T47D (cell line): ENCODE data around the gene TNKS2.
"Not testable (repeated sequence)": the region's sequence is repeated elsewhere in the genome, so short reads cannot be mapped to it uniquely, and the experiment has no call there.

Experiments used
- DNase-seq, 2 experiments: peaks; one replicate each; pipeline versions ENCODE4 v3.0.0 to v3.0.0-alpha.2; 2011 to 2012; ENCODE audit warnings: low read depth in 1 of 2, low spot score in 1 of 2
- JUND ChIP-seq: IDR thresholded peaks from 2 replicates; pipeline ENCODE4 v1.6.1; 2012; ENCODE audit warnings: low read depth
- in situ Hi-C: cut with HindIII; loops from 2 replicates; pipeline ENCODE4 v1.10.0; 2016; ENCODE audit warnings: low sequenced_read_pairs, low pct_unique_long_range_greater_than_20kb

Gene TNKS2

GRCh38 chr10:91800182-91800581, 2.0 kb downstream of the TNKS2 start:
- in situ Hi-C loops = no loop called here
- TF ChIP-seq JUND = no peak
- no peak for DNase-seq

GRCh38 chr10:91800756-91801155, 2.5 kb downstream of the TNKS2 start:
- no peak for TF ChIP-seq JUND
- no peak for DNase-seq
- in situ Hi-C loops = no loop called here

DNA sequence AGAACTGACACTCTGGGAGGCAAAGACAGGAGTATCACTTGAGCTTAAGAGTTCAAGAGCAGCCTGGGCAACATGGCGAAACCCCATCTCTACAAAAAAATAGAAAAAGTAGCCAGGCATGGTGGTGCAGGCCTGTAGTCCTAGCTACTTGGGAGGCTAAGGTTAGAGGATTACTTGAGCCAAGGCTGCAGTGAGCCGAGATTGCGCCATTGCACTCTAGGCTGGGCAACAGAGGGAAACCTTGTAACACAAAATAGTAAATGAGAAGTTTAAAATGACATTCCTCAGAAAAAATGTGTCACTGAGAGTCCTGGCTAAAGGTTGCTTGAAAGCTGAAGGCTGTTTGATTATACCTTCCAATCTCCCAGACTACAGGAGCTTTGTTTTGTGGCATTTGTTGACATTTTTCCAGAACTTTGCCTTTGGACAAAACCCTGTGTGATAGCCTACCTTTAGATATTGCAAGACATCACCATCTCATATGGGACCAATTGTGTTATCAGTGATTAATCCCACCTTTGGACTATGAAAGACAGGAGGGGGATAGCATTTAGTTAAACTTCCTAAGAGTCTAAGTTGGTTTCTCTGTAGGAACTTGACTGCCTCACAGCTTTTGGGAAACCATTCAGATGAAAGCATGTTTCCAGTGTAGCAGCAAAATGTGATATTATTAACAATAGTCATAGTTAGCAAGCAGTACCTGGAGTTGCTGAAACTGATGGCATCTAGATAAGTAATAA, 5.3 kb downstream of the TNKS2 start:
- no peak for TF ChIP-seq JUND
- in situ Hi-C loops = no loop called here
- DNase-seq = no peak

GRCh38 chr10:91804126-91804510, 5.9 kb downstream of the TNKS2 start:
- no peak for TF ChIP-seq JUND
- in situ Hi-C loops = no loop called here

DNA sequence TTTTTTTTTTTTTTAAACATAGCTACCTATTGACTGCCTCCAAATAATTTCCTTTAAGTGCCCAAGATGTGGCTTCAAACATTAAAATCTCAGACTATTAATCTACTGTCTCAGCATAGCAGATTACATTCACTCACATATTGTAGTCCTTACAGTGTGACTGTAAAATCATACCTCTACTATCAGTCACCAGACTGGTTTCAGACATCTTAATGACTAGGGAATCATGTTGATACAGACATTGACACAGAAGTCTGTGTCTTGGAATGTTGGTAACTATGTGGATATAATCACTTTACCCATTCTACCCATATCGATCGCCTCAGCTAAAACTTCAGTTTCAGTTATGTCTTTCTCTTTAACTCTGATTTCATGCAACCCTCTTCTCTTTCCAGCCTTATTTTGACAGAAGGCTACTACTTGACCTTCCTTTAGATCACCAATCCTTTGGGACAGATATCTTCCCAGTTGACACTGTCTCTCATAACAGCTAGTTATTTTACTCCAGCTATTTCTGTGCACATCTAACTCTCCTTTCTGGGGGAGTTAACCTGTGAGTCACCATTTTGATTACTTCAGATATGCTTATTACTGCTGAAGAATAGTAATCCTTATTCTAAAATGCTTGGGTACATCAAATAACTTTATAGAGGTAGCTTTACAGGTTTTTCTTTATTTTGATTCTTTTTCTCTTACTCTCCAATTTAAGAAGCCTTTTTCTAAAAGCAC, 7.0 kb downstream of the TNKS2 start:
- no peak for DNase-seq
- in situ Hi-C loops = no loop called here
- TF ChIP-seq JUND = no peak

More at GRCh38 chr10:91804126-91804510, 5.9 kb downstream of the TNKS2 start:
- peak in 1 of 2 experiments; percentile 36 for DNase-seq

- DNase-seq, in situ Hi-C loops: not testable (repeated sequence)
Measured at GRCh38 chr10:91807264-91807663, 9.0 kb downstream of the TNKS2 start.

DNA sequence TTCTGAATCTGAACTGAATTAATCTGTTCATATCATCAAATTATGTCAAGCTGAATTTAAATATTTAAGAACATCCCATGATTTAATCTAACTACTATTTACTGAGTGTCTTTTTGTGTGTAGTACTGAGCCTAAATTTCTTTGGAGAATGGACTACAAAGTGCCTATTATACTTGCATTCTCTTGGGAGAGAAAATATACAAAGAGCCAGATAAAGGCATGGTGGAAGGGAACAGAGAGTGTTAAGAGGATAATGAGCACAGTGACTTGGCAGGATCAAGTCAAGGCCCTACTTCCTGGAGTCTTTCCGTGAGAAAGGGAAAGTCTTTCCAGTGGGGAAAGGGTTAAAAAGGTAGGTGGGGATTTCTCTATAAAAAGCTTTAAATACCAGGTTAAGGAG, 15.0 kb downstream of the TNKS2 start:
- in situ Hi-C loops = no loop called here
- no peak for DNase-seq
- no peak for TF ChIP-seq JUND

- no peak for DNase-seq
- no peak for TF ChIP-seq JUND
- in situ Hi-C loops = no loop called here
Measured at GRCh38 chr10:91816981-91817380, 18.8 kb downstream of the TNKS2 start.

DNA sequence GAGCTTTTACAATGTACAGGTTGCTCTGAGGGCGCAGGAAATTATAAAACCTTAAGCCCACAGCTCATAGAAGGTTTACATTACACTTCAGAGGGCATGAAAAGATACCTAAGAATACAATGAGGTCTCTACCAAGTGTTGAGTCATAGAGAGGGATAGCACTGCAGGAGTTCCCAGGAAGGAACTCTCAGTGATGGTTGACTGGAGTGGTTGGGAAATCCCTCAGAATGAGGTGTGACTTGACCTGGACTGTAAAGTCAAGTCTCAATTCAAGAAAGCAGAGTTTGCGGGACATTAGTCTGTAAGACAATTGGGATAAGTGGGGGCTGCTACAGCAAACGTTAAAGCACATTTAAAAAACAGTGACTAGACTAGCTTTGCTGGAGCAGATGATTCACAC, 21.9 kb downstream of the TNKS2 start:
- no peak for TF ChIP-seq JUND
- DNase-seq = no peak
- in situ Hi-C loops = no loop called here

DNA sequence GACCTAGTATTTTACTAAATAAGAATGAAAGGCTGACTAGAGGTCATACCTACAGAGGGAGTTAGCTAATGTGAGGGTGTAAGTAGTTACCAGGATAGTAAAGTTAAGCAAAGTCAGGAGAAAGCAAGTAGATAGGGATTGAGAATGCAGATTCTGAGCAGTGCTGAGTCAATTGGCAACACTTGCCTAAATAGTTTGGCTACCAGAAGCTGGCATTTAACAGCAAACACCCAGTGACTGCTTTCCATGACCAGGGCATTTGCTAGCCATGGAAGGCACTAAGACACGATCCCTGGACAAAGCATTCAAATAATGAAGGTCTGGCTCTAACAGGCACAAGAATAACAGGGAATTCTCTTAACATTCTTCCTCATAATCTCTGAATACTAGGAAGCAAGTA, 25.9 kb downstream of the TNKS2 start:
- DNase-seq = no peak
- in situ Hi-C loops = no loop called here

GRCh38 chr10:91829268-91829667, 31.0 kb downstream of the TNKS2 start:
- in situ Hi-C loops = no loop called here
- no peak for DNase-seq
- TF ChIP-seq JUND = no peak

More for the DNA sequence above, 25.9 kb downstream of the TNKS2 start:
- no peak for TF ChIP-seq JUND

- no peak for TF ChIP-seq JUND
- no peak for DNase-seq
- in situ Hi-C loops = no loop called here
Measured at GRCh38 chr10:91838199-91838598, 40.0 kb downstream of the TNKS2 start.

GRCh38 chr10:91843083-91843482, 44.9 kb downstream of the TNKS2 start:
- in situ Hi-C loops = no loop called here
- TF ChIP-seq JUND = no peak
- DNase-seq = no peak
